Endothelial cell of umbilical vein (primary cell): ENCODE results near the gene MYOM3. TPM values are rescaled to one million over a fixed set of nuclear protein-coding genes. Genes with fewer than 3 reads are reported as not detected.

Experiments used
- BruUV-seq: library from RNA; stranded (reverse); fragments of 400-500 nt; replicated peaks from 2 replicates; lab custom pipeline; 2021; lab: Mats Ljungman, UMichigan
- CTCF ChIA-PET: fragments of 300-600, 350-600 bp; sonication (Branson Sonifier 250); formaldehyde crosslinking; loops from one replicate; lab custom pipeline; 2021; ENCODE audit warnings: antibody characterized with exemption, inconsistent platforms; lab: Charles Lee
- POLR2A ChIA-PET: fragments of 300-600, 350-600 bp; sonication (Branson Sonifier 250); formaldehyde crosslinking; loops from one replicate; lab custom pipeline; 2021; ENCODE audit warnings: antibody characterized with exemption, inconsistent platforms; lab: Charles Lee
- DNase-seq: peaks from one replicate; pipeline ENCODE4 v3.0.0-alpha.2; 2011; ENCODE audit warnings: low read depth, low spot score
- FAIRE-seq: peaks from 2 replicates; lab custom pipeline; 2011; peaks lifted over from hg19 to GRCh38; lab: Jason Lieb, UNC
- H2AFZ ChIP-seq: 2 replicates; pipeline ENCODE4 v1.6.0; 2012; ENCODE audit warnings: low read depth, low read length, control low read depth, inconsistent platforms
- H3K27ac ChIP-seq: 2 replicates; pipeline ENCODE4 v1.5.1; 2011; ENCODE audit warnings: low read depth, mild to moderate bottlenecking, control low read depth, low read length, moderate library complexity; ENCODE audit not compliant: insufficient read depth
- H3K27me3 ChIP-seq, 2 experiments: 2 replicates each; pipeline versions ENCODE4 v1.6.0 to v1.6.1; 2011; ENCODE audit warnings: low read length in 2 of 2, mixed read lengths in 1 of 2; ENCODE audit not compliant: control insufficient read depth in 2 of 2, insufficient read depth in 2 of 2
- H3K36me3 ChIP-seq, 2 experiments: 2 replicates in 1 of 2; 3 replicates in 1 of 2; pipeline ENCODE4 v1.5.1; 2011; ENCODE audit warnings: low read length in 2 of 2, mild to moderate bottlenecking in 1 of 2, moderate library complexity in 1 of 2; ENCODE audit not compliant: control insufficient read depth in 2 of 2, insufficient read depth in 2 of 2; ENCODE audit errors: extremely low read depth in 1 of 2
- H3K4me1 ChIP-seq: 3 replicates; pipeline ENCODE4 v1.5.1; 2011; ENCODE audit warnings: mild to moderate bottlenecking, low read length; ENCODE audit not compliant: control insufficient read depth, insufficient read depth; ENCODE audit errors: extremely low read depth
- H3K4me2 ChIP-seq: 2 replicates; pipeline ENCODE4 v1.6.1; 2011; ENCODE audit warnings: low read length, control low read depth, mixed read lengths; ENCODE audit not compliant: insufficient read depth
- H3K4me3 ChIP-seq, 3 experiments: fragments of 200-600 bp in 1 of 3; sonication (generic), shearing (Covaris generic) in 1 of 3; replicated peaks in 1 of 3; 2 replicates each; pipeline ENCODE4 v1.5.1; 2011 to 2016; ENCODE audit warnings: control low read depth in 3 of 3, low read length in 3 of 3, mild to moderate bottlenecking in 2 of 3, inconsistent platforms in 1 of 3, low read depth in 1 of 3, moderate library complexity in 1 of 3; ENCODE audit not compliant: insufficient read depth in 1 of 3
- H3K79me2 ChIP-seq: 2 replicates; pipeline ENCODE4 v1.6.0; 2012; ENCODE audit warnings: low read length, inconsistent platforms; ENCODE audit not compliant: control insufficient read depth, insufficient read depth
- H3K9ac ChIP-seq: replicated peaks from 2 replicates; pipeline ENCODE3; 2011; ENCODE audit warnings: low read length, control low read depth; ENCODE audit not compliant: insufficient read depth; ENCODE audit errors: extremely low read depth
- H3K9me1 ChIP-seq: replicated peaks from 3 replicates; pipeline ENCODE4 v1.6.0; 2011; ENCODE audit warnings: mild to moderate bottlenecking, low read length; ENCODE audit not compliant: control insufficient read depth, insufficient read depth; ENCODE audit errors: extremely low read depth
- H3K9me3 ChIP-seq: replicated peaks from 2 replicates; pipeline ENCODE4 v1.5.1; 2012; ENCODE audit warnings: low read length, inconsistent platforms; ENCODE audit not compliant: control insufficient read depth, insufficient read depth
- H4K20me1 ChIP-seq: replicated peaks from 2 replicates; pipeline ENCODE3; 2011; ENCODE audit warnings: mild to moderate bottlenecking, low read length; ENCODE audit not compliant: control insufficient read depth, insufficient read depth; ENCODE audit errors: extremely low read depth
- EZH2 ChIP-seq: IDR thresholded peaks from 2 replicates; pipeline ENCODE4 v1.6.1; 2012; ENCODE audit warnings: borderline replicate concordance, low read depth, mild to moderate bottlenecking, moderate library complexity, low read length, inconsistent platforms; ENCODE audit not compliant: severe bottlenecking
- FOS ChIP-seq: IDR thresholded peaks from 2 replicates; pipeline ENCODE4 v1.6.1; 2011; ENCODE audit warnings: mild to moderate bottlenecking, low read length, moderate library complexity, borderline replicate concordance; ENCODE audit not compliant: insufficient read depth
- GATA2 ChIP-seq: IDR thresholded peaks from 2 replicates; pipeline ENCODE4 v1.7.0; 2011; ENCODE audit warnings: low read depth, mild to moderate bottlenecking, moderate library complexity, mixed read lengths, low read length; ENCODE audit not compliant: insufficient read length, insufficient read depth
- JUN ChIP-seq: IDR thresholded peaks from 2 replicates; pipeline ENCODE4 v1.6.1; 2011; ENCODE audit warnings: borderline replicate concordance, low read depth; ENCODE audit not compliant: insufficient read length, insufficient read depth
- MYC ChIP-seq: IDR thresholded peaks from one replicate; pipeline ENCODE4 v1.6.1; 2011; ENCODE audit warnings: mild to moderate bottlenecking, low read depth, low read length
- POLR2A ChIP-seq: IDR thresholded peaks from 2 replicates; pipeline ENCODE4 v1.6.1; 2012; ENCODE audit warnings: low read depth, mild to moderate bottlenecking, control low read depth, low read length
- POLR2AphosphoS5 ChIP-seq: IDR thresholded peaks from 2 replicates; pipeline ENCODE4 v1.6.1; 2012; ENCODE audit warnings: low read depth, mild to moderate bottlenecking, control low read depth, low read length, moderate library complexity; ENCODE audit not compliant: insufficient read depth
- dilution Hi-C: fragments of 300-500 bp; cut with MboI; formaldehyde crosslinking; loops from one replicate; pipeline ENCODE4 v1.15.0; 2019; ENCODE audit warnings: low sequenced_read_pairs; ENCODE audit not compliant: extremely low pct_ligation_motif_present
- intact Hi-C: fragments of 100-400 bp; cut with micrococcal nuclease; formaldehyde crosslinking; loops from one replicate; pipeline ENCODE4 v1.10.0; 2022
- polyA plus RNA-seq, 4 experiments: library from polyadenylated mRNA; depleted of rRNA in 3 of 4; stranded (reverse) in 3 of 4; unstranded in 1 of 4; fragments of >200 nt; gene quantifications; 2 replicates each; pipeline versions ENCODE4 v1.2.1 to v1.2.3, GENCODE V29; 2011 to 2012; ENCODE audit warnings: missing spikeins in 1 of 4
- total RNA-seq: library from RNA; stranded (reverse); gene quantifications from 2 replicates; pipeline ENCODE4 v1.2.3, GENCODE V29; 2021
- TF ChIP-seq, protein P1 (sequence below): IDR thresholded peaks from 2 replicates; pipeline ENCODE4 v1.6.1; 2011; ENCODE audit not compliant: insufficient read depth, insufficient read length
- TF ChIP-seq, protein P2 (sequence below), 2 donors: IDR thresholded peaks; 1 replicate in 1 of 2; 2 replicates in 1 of 2; pipeline ENCODE4 v1.5.1; 2011; ENCODE audit warnings: low read length in 2 of 2, mild to moderate bottlenecking in 2 of 2, moderate library complexity in 2 of 2, control low read depth in 1 of 2, inconsistent platforms in 1 of 2, low read depth in 1 of 2; ENCODE audit not compliant: insufficient read depth in 1 of 2; ENCODE audit errors: extremely low read depth in 1 of 2

MYOM3 gene
- total and polyA plus RNA-seq, 2 donors (not counting 3 experiments of a cell fraction or from before 2014, with no cell fraction given) = 0.11 to 0.40 TPM

DNA sequence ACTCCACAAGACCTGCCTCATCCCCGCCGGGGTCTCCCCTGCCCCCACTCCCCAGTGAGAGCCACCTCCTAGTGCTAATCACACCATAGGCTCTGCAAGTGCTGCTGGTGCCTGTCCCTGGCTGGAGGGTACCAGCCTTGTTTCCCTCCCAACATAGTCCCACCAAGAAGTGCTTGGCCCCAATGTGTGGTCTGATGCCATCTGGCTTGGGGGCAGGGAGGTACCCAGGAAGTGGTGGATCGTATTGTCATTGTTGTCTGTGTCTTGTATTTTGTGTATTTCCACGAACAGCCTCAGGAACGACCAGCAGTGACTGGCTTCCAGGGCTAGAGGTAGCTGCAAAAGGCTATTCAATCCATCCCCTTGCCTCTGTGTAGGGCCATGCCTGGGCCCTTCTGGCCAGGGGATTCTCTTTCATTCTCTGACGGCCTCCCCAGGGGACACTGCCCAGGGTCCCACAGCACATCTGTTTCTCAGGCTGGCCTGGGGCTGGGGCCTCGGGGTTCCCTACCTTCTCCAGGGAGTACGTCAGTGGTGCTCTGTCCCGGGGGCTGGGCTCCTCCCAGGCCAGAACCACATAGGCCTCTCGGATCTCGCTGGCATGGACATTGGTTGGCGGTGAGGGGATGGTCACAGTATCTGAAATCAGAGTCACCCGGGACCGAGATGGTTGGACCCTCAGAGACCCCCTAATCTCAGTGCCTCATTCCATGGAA lies 22.8 kb downstream of the MYOM3 start:
- intact Hi-C loops (no loop called here), dilution Hi-C loops (no loop called here)
- CTCF ChIA-PET = interaction anchor here (2.1 kb wide), 1 partner anchor 18 kb away, joined by 6 read pairs; no protein-coding TSS in a partner anchor
- Histone ChIP-seq H3K79me2 (no peaks in the 10 kb centered on the region), H3K27me3 (no peaks in the 10 kb centered on the region), H3K9me1 (no peaks in the 10 kb centered on the region), H3K9ac (no peak overlapping the region), H2AFZ (no peak overlapping the region), H3K4me3 (no peak overlapping the region), H3K36me3 (no peaks in the 10 kb centered on the region), H3K9me3 (no peaks in the 10 kb centered on the region), H3K27ac (no peak overlapping the region), H3K4me1 (no peaks in the 10 kb centered on the region), H4K20me1 (no peaks in the 10 kb centered on the region), H3K4me2 (no peak overlapping the region)
- DNase-seq (no peak), FAIRE-seq (no peak)
- no TSS peak for BruUV-seq
- POLR2A ChIA-PET = no interaction called here
- TF ChIP-seq POLR2A = no peak
- no peak for TF ChIP-seq EZH2
- TF ChIP-seq, protein P1, sequence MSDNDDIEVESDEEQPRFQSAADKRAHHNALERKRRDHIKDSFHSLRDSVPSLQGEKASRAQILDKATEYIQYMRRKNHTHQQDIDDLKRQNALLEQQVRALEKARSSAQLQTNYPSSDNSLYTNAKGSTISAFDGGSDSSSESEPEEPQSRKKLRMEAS = no peak
- TF ChIP-seq, protein P2, sequence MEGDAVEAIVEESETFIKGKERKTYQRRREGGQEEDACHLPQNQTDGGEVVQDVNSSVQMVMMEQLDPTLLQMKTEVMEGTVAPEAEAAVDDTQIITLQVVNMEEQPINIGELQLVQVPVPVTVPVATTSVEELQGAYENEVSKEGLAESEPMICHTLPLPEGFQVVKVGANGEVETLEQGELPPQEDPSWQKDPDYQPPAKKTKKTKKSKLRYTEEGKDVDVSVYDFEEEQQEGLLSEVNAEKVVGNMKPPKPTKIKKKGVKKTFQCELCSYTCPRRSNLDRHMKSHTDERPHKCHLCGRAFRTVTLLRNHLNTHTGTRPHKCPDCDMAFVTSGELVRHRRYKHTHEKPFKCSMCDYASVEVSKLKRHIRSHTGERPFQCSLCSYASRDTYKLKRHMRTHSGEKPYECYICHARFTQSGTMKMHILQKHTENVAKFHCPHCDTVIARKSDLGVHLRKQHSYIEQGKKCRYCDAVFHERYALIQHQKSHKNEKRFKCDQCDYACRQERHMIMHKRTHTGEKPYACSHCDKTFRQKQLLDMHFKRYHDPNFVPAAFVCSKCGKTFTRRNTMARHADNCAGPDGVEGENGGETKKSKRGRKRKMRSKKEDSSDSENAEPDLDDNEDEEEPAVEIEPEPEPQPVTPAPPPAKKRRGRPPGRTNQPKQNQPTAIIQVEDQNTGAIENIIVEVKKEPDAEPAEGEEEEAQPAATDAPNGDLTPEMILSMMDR (IDR thresholded peaks at IDR 0.05; ENCODE audit: extremely low read depth in 1 of 2, insufficient read depth in 1 of 2, low read depth in 1 of 2, low read length in 2 of 2) = no peak
- no peak for TF ChIP-seq GATA2
- no peak for TF ChIP-seq FOS
- TF ChIP-seq JUN = no peak
- no peak for TF ChIP-seq MYC
- TF ChIP-seq POLR2AphosphoS5 = no peak
